Measurements from ENCODE around the gene DBN1. TPM values are rescaled to one million over a fixed set of nuclear protein-coding genes. Genes with fewer than 3 reads are reported as not detected.

DBN1 gene
- total RNA-seq, 6 experiments from 2014 or later: 346 to 394 (median 358) TPM

DNA sequence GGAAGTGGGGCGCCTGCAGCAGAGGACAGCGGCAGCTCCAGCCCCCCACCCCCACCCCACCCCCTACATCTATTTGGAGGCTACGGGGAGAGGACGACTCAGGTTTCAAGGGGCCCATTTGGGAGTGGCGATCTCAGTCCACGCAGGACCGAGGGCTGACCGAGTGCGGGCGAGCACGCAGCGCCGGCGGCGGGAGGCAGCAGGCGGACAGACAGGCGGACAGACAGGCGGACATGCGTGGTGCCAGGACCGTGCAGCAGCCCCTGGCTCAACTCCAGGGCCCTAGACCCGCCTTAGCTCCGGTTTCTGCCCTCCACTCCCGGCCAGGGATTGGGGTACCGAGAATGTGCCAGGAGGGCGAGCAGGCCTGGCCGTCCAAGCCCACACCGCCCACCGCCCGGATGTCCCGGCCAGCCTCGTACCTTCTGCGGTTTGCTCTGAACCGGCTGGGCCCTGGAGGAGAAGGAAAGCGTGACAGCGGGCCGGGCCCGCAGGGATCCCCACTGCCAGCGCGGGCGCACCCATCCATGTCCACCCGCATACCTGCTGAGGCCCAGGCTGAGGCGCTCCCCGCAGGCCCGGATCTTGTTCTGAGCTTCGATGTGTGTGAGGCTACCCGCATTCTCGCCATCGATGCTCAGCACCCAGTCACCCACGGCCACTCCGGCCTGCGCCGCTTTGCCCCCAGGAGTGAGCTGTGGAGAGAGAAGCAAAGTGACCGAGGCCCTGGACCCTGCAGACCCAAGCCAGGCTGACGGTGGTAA, 18.7 kb upstream of the DBN1 start:
- Mint-ChIP-seq H3K27ac (peak overlapping the region; percentile 86), H3K36me3 (ENCODE audit: low read depth) (peaks cover 28% of the 10 kb centered on the region), H3K27me3 (ENCODE audit: insufficient read depth) (peaks cover 3% of the 10 kb centered on the region), H3K9me3 (no peaks in the 10 kb centered on the region), H3K4me3 (peak overlapping the region; percentile 66), H3K4me1 (ENCODE audit: low read depth) (peaks cover 41% of the 10 kb centered on the region)
- DNase-seq: no peak
- TF ChIP-seq, protein P1, sequence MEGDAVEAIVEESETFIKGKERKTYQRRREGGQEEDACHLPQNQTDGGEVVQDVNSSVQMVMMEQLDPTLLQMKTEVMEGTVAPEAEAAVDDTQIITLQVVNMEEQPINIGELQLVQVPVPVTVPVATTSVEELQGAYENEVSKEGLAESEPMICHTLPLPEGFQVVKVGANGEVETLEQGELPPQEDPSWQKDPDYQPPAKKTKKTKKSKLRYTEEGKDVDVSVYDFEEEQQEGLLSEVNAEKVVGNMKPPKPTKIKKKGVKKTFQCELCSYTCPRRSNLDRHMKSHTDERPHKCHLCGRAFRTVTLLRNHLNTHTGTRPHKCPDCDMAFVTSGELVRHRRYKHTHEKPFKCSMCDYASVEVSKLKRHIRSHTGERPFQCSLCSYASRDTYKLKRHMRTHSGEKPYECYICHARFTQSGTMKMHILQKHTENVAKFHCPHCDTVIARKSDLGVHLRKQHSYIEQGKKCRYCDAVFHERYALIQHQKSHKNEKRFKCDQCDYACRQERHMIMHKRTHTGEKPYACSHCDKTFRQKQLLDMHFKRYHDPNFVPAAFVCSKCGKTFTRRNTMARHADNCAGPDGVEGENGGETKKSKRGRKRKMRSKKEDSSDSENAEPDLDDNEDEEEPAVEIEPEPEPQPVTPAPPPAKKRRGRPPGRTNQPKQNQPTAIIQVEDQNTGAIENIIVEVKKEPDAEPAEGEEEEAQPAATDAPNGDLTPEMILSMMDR (IDR thresholded peaks at IDR 0.05): no peak

DNA sequence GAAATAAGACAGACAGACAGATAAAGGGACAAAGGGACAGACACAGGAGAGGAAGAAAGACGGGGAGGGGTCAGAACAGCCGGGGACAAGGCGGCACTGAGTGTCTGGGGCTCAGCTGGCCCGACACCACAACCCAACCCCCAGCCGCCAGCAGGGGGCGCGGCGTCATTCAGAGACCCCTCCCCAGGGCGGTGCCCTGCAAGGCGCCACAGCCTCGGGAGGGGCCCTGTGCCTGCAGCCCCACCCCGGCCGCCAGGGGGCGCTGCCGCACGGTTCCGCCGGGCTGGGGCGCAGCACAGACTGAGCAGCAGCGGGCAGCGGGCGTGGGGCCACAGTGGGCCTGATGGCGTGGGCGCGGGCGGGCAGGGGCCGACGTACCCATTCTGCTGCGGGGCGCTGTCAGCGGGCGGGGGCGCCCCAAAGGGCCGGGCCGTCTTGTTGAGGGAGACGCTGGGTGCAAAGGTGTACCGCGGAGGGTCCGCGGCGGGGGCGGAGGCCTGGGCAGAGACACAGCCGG, 18.1 kb upstream of the DBN1 start:
- H3K4me3 Mint-ChIP-seq: no peak overlapping the region
- peaks cover 44% of the 10 kb centered on the region for H3K4me1 Mint-ChIP-seq (ENCODE audit: low read depth)
- H3K9me3 Mint-ChIP-seq: no peaks in the 10 kb centered on the region
- peaks cover 31% of the 10 kb centered on the region for H3K36me3 Mint-ChIP-seq (ENCODE audit: low read depth)
- TF ChIP-seq, protein P1 (IDR thresholded peaks at IDR 0.05): peak; percentile 100
- peaks cover 3% of the 10 kb centered on the region for H3K27me3 Mint-ChIP-seq (ENCODE audit: insufficient read depth)
- peak overlapping the region; percentile 68 for H3K27ac Mint-ChIP-seq
- DNase-seq: peak; percentile 36

DNA sequence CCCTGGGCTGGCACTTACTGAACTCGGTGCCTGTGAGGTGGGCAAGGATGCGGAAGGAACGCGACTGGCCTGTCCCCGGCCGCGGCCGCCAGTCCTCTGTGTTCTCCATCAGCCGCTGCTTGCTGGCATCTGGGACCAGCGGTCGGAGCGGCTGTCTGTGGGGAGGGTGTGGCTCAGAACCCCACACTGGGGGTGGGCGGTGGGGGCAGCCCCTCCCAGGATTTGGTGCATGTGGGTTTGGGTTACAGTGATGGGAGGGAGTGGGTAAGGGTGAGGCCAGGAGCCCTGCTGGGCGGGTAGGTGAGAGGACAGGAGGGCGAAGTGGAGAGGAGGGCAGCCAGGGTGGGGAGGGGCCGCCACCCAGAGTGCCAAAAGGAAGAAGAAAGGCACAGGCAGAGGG, 17.6 kb upstream of the DBN1 start:
- H3K27ac Mint-ChIP-seq: peak overlapping the region; percentile 68
- DNase-seq: no peak
- H3K9me3 Mint-ChIP-seq: no peaks in the 10 kb centered on the region
- no peak overlapping the region for H3K4me3 Mint-ChIP-seq
- H3K4me1 Mint-ChIP-seq (ENCODE audit: low read depth): peaks cover 40% of the 10 kb centered on the region
- TF ChIP-seq, protein P1 (IDR thresholded peaks at IDR 0.05): no peak
- peaks cover 3% of the 10 kb centered on the region for H3K27me3 Mint-ChIP-seq (ENCODE audit: insufficient read depth)
- H3K36me3 Mint-ChIP-seq (ENCODE audit: low read depth): peaks cover 27% of the 10 kb centered on the region

DNA sequence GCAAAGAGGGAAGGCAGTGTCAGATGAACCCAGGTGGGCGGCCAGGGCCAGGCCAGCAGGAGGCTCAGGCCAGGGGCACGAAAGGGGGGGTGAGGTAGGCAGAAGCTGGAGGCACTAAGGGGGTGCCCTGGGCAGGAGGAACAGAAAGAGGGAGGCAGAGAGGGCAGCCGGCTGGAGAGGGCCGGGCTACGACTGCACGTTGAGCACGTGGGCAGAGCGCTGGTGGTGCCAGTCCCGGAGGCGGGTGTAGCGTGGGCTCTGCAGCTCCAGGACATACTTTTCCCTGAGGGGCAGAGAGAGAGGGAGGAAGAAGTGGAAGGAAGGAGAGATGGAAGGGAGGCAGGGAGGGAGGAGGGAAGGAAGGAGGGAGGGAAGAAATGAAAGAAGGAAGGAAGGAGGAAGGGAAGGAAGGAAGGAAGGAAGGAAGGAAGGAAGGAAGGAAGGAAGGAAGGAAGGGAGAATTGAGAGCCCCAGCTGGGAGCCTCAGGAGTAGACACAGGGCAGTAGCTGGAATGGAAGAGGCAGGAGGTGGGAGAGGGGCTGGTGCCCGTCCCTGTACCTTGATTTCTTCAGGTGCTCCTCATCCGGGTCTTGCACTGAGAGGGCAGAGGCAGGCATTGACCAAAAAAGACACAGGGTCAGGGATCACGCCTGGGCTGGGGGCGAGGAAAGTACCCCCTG, 17.0 kb upstream of the DBN1 start:
- Mint-ChIP-seq H3K27ac (peak overlapping the region; percentile 33), H3K4me1 (ENCODE audit: low read depth) (peaks cover 38% of the 10 kb centered on the region), H3K27me3 (ENCODE audit: insufficient read depth) (peaks cover 6% of the 10 kb centered on the region), H3K36me3 (ENCODE audit: low read depth) (peaks cover 27% of the 10 kb centered on the region), H3K4me3 (peak overlapping the region; percentile 15; the same call in 1 of the 2 replicates), H3K9me3 (no peaks in the 10 kb centered on the region)
- DNase-seq: no peak
- TF ChIP-seq, protein P1 (IDR thresholded peaks at IDR 0.05): no peak

DNA sequence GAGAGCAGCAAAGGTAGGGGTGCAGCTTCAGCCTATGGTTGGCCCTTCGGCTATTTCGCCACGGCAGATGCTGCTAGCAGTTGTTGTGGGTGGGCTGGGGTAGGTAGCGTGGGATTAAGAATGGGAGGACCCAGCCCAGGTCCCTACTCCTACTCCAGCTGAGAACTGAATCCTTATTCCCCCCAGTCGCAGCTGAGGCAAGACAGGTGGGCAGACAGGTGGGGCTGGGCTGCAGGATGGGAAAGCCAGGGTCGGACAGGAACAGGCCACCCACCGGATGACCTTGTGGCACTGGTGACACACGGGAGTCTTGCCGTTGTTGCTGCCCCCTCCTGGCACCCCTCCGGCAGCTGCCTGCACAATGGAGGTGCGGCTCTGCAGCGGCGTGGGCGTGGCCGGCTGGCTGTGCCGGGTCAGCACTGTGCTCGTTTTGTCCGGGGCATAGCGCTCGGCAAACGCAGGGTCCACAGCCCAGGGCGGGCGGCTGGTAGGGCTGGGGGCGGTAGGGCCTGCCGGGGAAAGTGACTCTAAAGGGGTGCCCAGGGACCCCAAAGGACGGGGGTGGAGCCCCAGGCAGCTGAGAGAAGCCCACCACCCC, 15.8 kb upstream of the DBN1 start:
- TF ChIP-seq, protein P1 (IDR thresholded peaks at IDR 0.05): peak; percentile 42; the same call in 1 of the 2 replicates
- H3K4me1 Mint-ChIP-seq (ENCODE audit: low read depth): peaks cover 39% of the 10 kb centered on the region
- no peak overlapping the region; the same call in 1 of the 2 replicates for H3K4me3 Mint-ChIP-seq
- peaks cover 39% of the 10 kb centered on the region for H3K36me3 Mint-ChIP-seq (ENCODE audit: low read depth)
- peaks cover 17% of the 10 kb centered on the region for H3K27me3 Mint-ChIP-seq (ENCODE audit: insufficient read depth)
- no peak for DNase-seq
- no peak overlapping the region; the same call in 1 of the 2 replicates for H3K27ac Mint-ChIP-seq
- no peaks in the 10 kb centered on the region; the same call in 1 of the 2 replicates for H3K9me3 Mint-ChIP-seq

Measured in HFFc6 (cell line).